Measurements from ENCODE around the gene MED29. TPM values are rescaled to one million over a fixed set of nuclear protein-coding genes. Genes with fewer than 3 reads are reported as not detected.
A peak's percentile ranks its signal among the peaks of the same experiment; 100 is the strongest.

MED29 gene
- total RNA-seq, 6 experiments from 2014 or later, result 19.4 to 38.1 (median 24.1) TPM

- intact Hi-C loops (cut with DNase I), result loop anchor here in 1 of 2 donors (10.0 kb wide), 1 partner anchor 98 kb away; the partner anchor contains the start of gene EID2B
- no peak for DNase-seq
- TF ChIP-seq POLR2A (IDR thresholded peaks at IDR 0.05) (no peak), CTCF (IDR thresholded peaks at IDR 0.05) (no peak)
- WGBS (ENCODE audit: insufficient coverage, low coverage, low lambda C conversion rate, missing lambda C conversion rate), result 3% methylated on average over 2 of the region's 2 CpGs
- Histone ChIP-seq H3K9me3 (no peaks in the 10 kb centered on the region), H3K4me3 (peak overlapping the region; percentile 92 to 98 (median 95)), H3K27me3 (no peaks in the 10 kb centered on the region), H3K27ac (peak overlapping the region; percentile 36 to 53 (median 49)), H3K4me1 (peaks cover 0 to 17% (median 4%) of the 10 kb centered on the region in 4 donors), H3K36me3 (peaks cover 0 to 31% (median 19%) of the 10 kb centered on the region in 4 donors)
- no peak for ATAC-seq
These were observed 45.2 kb downstream of the MED29 start for GRCh38 chr19:39436350-39436716.

- WGBS (ENCODE audit: insufficient coverage, low coverage, low lambda C conversion rate, missing lambda C conversion rate), result 60% methylated on average over 7 of the region's 9 CpGs
- no peak for DNase-seq
These were observed 47.2 kb downstream of the MED29 start for GRCh38 chr19:39438270-39438934.

GRCh38 chr19:39444598-39445195 is 53.5 kb downstream of the MED29 start:
- Histone ChIP-seq H3K4me3 (peak overlapping the region; percentile 76 to 98 (median 82)), H3K9me3 (no peaks in the 10 kb centered on the region), H3K4me1 (peaks cover 0 to 30% (median 14%) of the 10 kb centered on the region in 4 donors), H3K27me3 (no peaks in the 10 kb centered on the region), H3K36me3 (no peaks in the 10 kb centered on the region), H3K27ac (peak overlapping the region; percentile 72 to 86 (median 84))
- ATAC-seq (peak in 1 of 4 donors; percentile 1), DNase-seq (no peak)
- TF ChIP-seq POLR2A (IDR thresholded peaks at IDR 0.05) (no peak), CTCF (IDR thresholded peaks at IDR 0.05) (no peak)
- WGBS (ENCODE audit: insufficient coverage, low coverage, low lambda C conversion rate, missing lambda C conversion rate), result 3% methylated on average over 17 of the region's 17 CpGs
- intact Hi-C loops (cut with DNase I), result no loop called here

More at GRCh38 chr19:39438270-39438934, 47.2 kb downstream of the MED29 start:
- H3K4me3 ChIP-seq, result no peak overlapping the region
- H3K9me3 ChIP-seq, result no peaks in the 10 kb centered on the region
- TF ChIP-seq POLR2A (IDR thresholded peaks at IDR 0.05) (no peak), CTCF (IDR thresholded peaks at IDR 0.05) (no peak)
- ATAC-seq, result no peak
- no peaks in the 10 kb centered on the region for H3K27me3 ChIP-seq
- no peak overlapping the region for H3K27ac ChIP-seq
- peaks cover 0 to 14% (median 9%) of the 10 kb centered on the region in 4 donors for H3K36me3 ChIP-seq
- intact Hi-C loops (cut with DNase I), result loop anchor here in 1 of 2 donors (10.0 kb wide), 1 partner anchor 96 kb away; the partner anchor contains the start of gene EID2B
- H3K4me1 ChIP-seq, result peaks cover 0 to 17% (median 4%) of the 10 kb centered on the region in 4 donors

GRCh38 chr19:39445196-39446111 is 54.3 kb downstream of the MED29 start, which contains the start of gene SUPT5H:
Gene SUPT5H, plus strand, starts transcription at chr19:39445582. Its CDS starts 309 bp downstream, at chr19:39445891.
- DNase-seq (peak; percentile 98 to 99 (median 99)), ATAC-seq (peak; percentile 97 to 100 (median 98))
- intact Hi-C loops (cut with DNase I), result no loop called here
- TF ChIP-seq CTCF (IDR thresholded peaks at IDR 0.05) (no peak), POLR2A (IDR thresholded peaks at IDR 0.05) (peak; percentile 92)
- Histone ChIP-seq H3K27me3 (no peaks in the 10 kb centered on the region), H3K9me3 (no peaks in the 10 kb centered on the region), H3K4me1 (peaks cover 0 to 33% (median 14%) of the 10 kb centered on the region in 4 donors), H3K4me3 (peak within 1 kb of the TSS; percentile 76 to 98 (median 82)), H3K27ac (peak within 1 kb of the TSS; percentile 72 to 86 (median 84)), H3K36me3 (no peaks in the 10 kb centered on the region)
- under 1% methylated on average over 38 of the region's 68 CpGs for WGBS (ENCODE audit: insufficient coverage, low coverage, low lambda C conversion rate, missing lambda C conversion rate)
